Measurements from ENCODE around the gene OR9Q1.
"Not testable (repeated sequence)": the region's sequence is repeated elsewhere in the genome, so short reads cannot be mapped to it uniquely, and the experiment has no call there.

DNA sequence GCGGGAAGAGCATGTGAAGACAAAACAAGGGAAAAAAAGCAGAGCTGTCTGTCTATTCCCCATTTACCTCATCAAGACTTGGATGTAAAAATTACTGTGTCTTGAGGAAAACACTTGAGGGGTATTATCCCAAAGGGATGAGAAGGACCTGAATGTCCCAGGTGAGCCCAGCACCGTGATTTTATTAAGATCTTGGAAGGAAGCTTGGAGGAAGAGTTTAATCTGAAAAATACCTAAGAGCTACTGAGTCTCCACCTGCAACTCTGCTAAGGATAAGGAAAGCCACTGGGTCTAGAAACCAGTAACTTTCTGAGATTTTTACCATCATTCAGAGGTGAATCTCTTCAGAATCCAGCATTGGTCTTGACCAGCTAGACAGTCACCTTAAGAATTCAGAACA is 188.7 kb downstream of the OR9Q1 start, which contains the start of gene OR1S1:
- TF ChIP-seq EP300, POLR2A (IDR thresholded peaks at IDR 0.05): not testable (repeated sequence)
- TF ChIP-seq, protein P1, sequence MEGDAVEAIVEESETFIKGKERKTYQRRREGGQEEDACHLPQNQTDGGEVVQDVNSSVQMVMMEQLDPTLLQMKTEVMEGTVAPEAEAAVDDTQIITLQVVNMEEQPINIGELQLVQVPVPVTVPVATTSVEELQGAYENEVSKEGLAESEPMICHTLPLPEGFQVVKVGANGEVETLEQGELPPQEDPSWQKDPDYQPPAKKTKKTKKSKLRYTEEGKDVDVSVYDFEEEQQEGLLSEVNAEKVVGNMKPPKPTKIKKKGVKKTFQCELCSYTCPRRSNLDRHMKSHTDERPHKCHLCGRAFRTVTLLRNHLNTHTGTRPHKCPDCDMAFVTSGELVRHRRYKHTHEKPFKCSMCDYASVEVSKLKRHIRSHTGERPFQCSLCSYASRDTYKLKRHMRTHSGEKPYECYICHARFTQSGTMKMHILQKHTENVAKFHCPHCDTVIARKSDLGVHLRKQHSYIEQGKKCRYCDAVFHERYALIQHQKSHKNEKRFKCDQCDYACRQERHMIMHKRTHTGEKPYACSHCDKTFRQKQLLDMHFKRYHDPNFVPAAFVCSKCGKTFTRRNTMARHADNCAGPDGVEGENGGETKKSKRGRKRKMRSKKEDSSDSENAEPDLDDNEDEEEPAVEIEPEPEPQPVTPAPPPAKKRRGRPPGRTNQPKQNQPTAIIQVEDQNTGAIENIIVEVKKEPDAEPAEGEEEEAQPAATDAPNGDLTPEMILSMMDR (IDR thresholded peaks at IDR 0.05) = not testable (repeated sequence)

Measured in upper lobe of left lung (tissue), 4 donors.